Measurements from ENCODE around the gene SPA17. TPM values are rescaled to one million over a fixed set of nuclear protein-coding genes. Genes with fewer than 3 reads are reported as not detected.
A peak's percentile ranks its signal among the peaks of the same experiment; 100 is the strongest.

Gene SPA17
- total and polyA plus RNA-seq, 2 of the 4 experiments (the other 2 are of a cell fraction): 9.9 to 10.6 TPM

GRCh38 chr11:124717786-124718651 is 44.3 kb downstream of the SPA17 start:
- ChIA-PET POLR2A (ENCODE audit: unreplicated experiment) (no interaction called here), CTCF (interaction anchor here (1.6 kb wide), 1 partner anchor 12 kb away, joined by 4 read pairs; no protein-coding TSS in a partner anchor)
- peaks cover 33% of the 10 kb centered on the region for H3K27me3 ChIP-seq (ENCODE audit: control insufficient read depth, insufficient read depth, low read length)
- no peak overlapping the region for H2AK5ac ChIP-seq (ENCODE audit: low read depth, low read length)
- no peak overlapping the region for H3K27ac ChIP-seq (ENCODE audit: insufficient read depth, low read length)
- no peaks in the 10 kb centered on the region for H3K9me3 ChIP-seq (ENCODE audit: control insufficient read depth, insufficient read depth, low read length)
- intact Hi-C loops (cut with micrococcal nuclease): loop anchor here (5.0 kb wide), 1 partner anchor 41 kb away; no protein-coding TSS in a partner anchor
- no peak for TF ChIP-seq RCOR1 (IDR thresholded peaks at IDR 0.05; ENCODE audit: insufficient replicate concordance, low read length)
- no peak for TF ChIP-seq NFE2L2 (IDR thresholded peaks at IDR 0.05; ENCODE audit: low read depth, low read length)
- no peak for TF ChIP-seq FOS (IDR thresholded peaks at IDR 0.05; ENCODE audit: low read depth, low read length)
- no peak for TF ChIP-seq MXI1 (IDR thresholded peaks at IDR 0.05; ENCODE audit: borderline replicate concordance, low read depth, low read length)
- no peak for TF ChIP-seq RFX5 (IDR thresholded peaks at IDR 0.05; ENCODE audit: low read depth, low read length)
- no peak for TF ChIP-seq CHD1 (IDR thresholded peaks at IDR 0.05; ENCODE audit: low read depth, low read length)
- no peak for TF ChIP-seq MAZ (IDR thresholded peaks at IDR 0.05; ENCODE audit: borderline replicate concordance, low read depth, low read length)
- TF ChIP-seq, protein P1, sequence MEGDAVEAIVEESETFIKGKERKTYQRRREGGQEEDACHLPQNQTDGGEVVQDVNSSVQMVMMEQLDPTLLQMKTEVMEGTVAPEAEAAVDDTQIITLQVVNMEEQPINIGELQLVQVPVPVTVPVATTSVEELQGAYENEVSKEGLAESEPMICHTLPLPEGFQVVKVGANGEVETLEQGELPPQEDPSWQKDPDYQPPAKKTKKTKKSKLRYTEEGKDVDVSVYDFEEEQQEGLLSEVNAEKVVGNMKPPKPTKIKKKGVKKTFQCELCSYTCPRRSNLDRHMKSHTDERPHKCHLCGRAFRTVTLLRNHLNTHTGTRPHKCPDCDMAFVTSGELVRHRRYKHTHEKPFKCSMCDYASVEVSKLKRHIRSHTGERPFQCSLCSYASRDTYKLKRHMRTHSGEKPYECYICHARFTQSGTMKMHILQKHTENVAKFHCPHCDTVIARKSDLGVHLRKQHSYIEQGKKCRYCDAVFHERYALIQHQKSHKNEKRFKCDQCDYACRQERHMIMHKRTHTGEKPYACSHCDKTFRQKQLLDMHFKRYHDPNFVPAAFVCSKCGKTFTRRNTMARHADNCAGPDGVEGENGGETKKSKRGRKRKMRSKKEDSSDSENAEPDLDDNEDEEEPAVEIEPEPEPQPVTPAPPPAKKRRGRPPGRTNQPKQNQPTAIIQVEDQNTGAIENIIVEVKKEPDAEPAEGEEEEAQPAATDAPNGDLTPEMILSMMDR (conservative IDR thresholded peaks at IDR 0.05; ENCODE audit: low read depth, low read length): no peak
- no peak for TF ChIP-seq RAD21 (IDR thresholded peaks at IDR 0.05; ENCODE audit: low read length)
- H4K20me1 ChIP-seq (ENCODE audit: insufficient read depth, low read length): no peaks in the 10 kb centered on the region
- H3K4me2 ChIP-seq (ENCODE audit: low read depth, low read length): peak overlapping the region; percentile 82
- WGBS, 2 experiments (ENCODE audit: extremely low coverage in 2 of 2, insufficient read length in 1 of 2): 2% methylated on average over 10 of the region's 45 CpGs; no CpG with 5 or more reads in 1 of the 2 experiments
- H3K18ac ChIP-seq (ENCODE audit: low read depth, low read length): no peak overlapping the region
- no peaks in the 10 kb centered on the region for H3K9me1 ChIP-seq (ENCODE audit: insufficient read depth, low read length)
- H2BK15ac ChIP-seq (ENCODE audit: low read depth, low read length): no peak overlapping the region
- H3K36me3 ChIP-seq (ENCODE audit: control insufficient read depth, insufficient read depth, low read length): no peaks in the 10 kb centered on the region
- H3K56ac ChIP-seq (ENCODE audit: extremely low read depth, insufficient read depth, low read length): no peak overlapping the region
- H2BK20ac ChIP-seq (ENCODE audit: low read depth, low read length): no peak overlapping the region
- H4K91ac ChIP-seq (ENCODE audit: insufficient read depth, low read depth, low read length): no peak overlapping the region; the same call in 1 of the 2 replicates
- H3K23ac ChIP-seq (ENCODE audit: low read depth, low read length): 0 out of 2 replicates have a peak overlapping the region, but pooled peaks have one; percentile 43
- H2BK5ac ChIP-seq (ENCODE audit: low read depth, low read length, poor library complexity, severe bottlenecking): no peak overlapping the region
- no TSS peak for BruUV-seq (replicated peaks)
- peak overlapping the region; percentile 48 for H2AK9ac ChIP-seq (replicated peaks; ENCODE audit: low read depth, low read length, poor library complexity)
- H4K5ac ChIP-seq (ENCODE audit: low read depth, low read length): no peak overlapping the region
- in situ Hi-C loops (cut with MboI; ENCODE audit: low sequenced_read_pairs): no loop called here
- H2AFZ ChIP-seq (replicated peaks; ENCODE audit: low read length, poor library complexity): peak overlapping the region; percentile 92
- peaks cover 3% of the 10 kb centered on the region for H3K4me1 ChIP-seq (ENCODE audit: control insufficient read depth, insufficient read depth, low read length)
- ATAC-seq (ENCODE audit: low read depth) (peak; percentile 87), DNase-seq (peak; percentile 34)
- no peak overlapping the region for H4K8ac ChIP-seq (ENCODE audit: low read depth in 2 of 2, low read length in 2 of 2)
- dilution Hi-C loops (cut with HindIII; ENCODE audit: low sequenced_read_pairs, unreplicated experiment): no loop called here
- 0 out of 2 replicates have a peak overlapping the region, but pooled peaks have one; percentile 6 for H2BK120ac ChIP-seq (ENCODE audit: low read depth, low read length)
- peak overlapping the region; percentile 47; the same call in 1 of the 2 replicates for H3K9ac ChIP-seq (ENCODE audit: low read depth, low read length)
- no peaks in the 10 kb centered on the region for H3K79me1 ChIP-seq (ENCODE audit: low read depth in 1 of 2, low read length in 2 of 2)
- no peak overlapping the region for H3K14ac ChIP-seq (replicated peaks; ENCODE audit: low read depth, low read length)
- peak overlapping the region; percentile 31 for H3K4me3 ChIP-seq (ENCODE audit: insufficient read depth, low read depth, low read length)
- no peak overlapping the region for H3K4ac ChIP-seq (ENCODE audit: low read depth, low read length)
